Effector CD4-positive, alpha-beta T cell (primary cell): Measurements from ENCODE around the gene HOXB5.

ENCODE experiments used
- DNase-seq: peaks from one replicate; pipeline ENCODE4 v3.0.0-alpha.2; 2020

Gene HOXB5

GRCh38 chr17:48559122-48559839 lies 34.3 kb downstream of the HOXB5 start:
- no peak for DNase-seq

- DNase-seq = no peak
Observed at GRCh38 chr17:48558831-48559121, 34.8 kb downstream of the HOXB5 start.

GRCh38 chr17:48558057-48558830 lies 35.3 kb downstream of the HOXB5 start:
- no peak for DNase-seq

GRCh38 chr17:48556576-48557401 lies 36.8 kb downstream of the HOXB5 start:
- DNase-seq = no peak

- DNase-seq = no peak
Observed at GRCh38 chr17:48556229-48556575, 37.4 kb downstream of the HOXB5 start.

- no peak for DNase-seq
Observed at GRCh38 chr17:48555258-48556228, 38.0 kb downstream of the HOXB5 start.

GRCh38 chr17:48554412-48555257 lies 38.9 kb downstream of the HOXB5 start:
- no peak for DNase-seq

GRCh38 chr17:48553826-48554225 lies 39.8 kb downstream of the HOXB5 start:
- DNase-seq = no peak

GRCh38 chr17:48553190-48553547 lies 40.4 kb downstream of the HOXB5 start:
- no peak for DNase-seq

GRCh38 chr17:48552466-48553189 lies 41.0 kb downstream of the HOXB5 start:
- DNase-seq = no peak

- no peak for DNase-seq
Observed at GRCh38 chr17:48551596-48552465, 41.7 kb downstream of the HOXB5 start.

GRCh38 chr17:48551214-48551555 lies 42.4 kb downstream of the HOXB5 start:
- DNase-seq = no peak

- DNase-seq = no peak
Observed at GRCh38 chr17:48550502-48551213, 42.9 kb downstream of the HOXB5 start.

- no peak for DNase-seq
Observed at GRCh38 chr17:48549914-48550501, 43.6 kb downstream of the HOXB5 start.

GRCh38 chr17:48549281-48549630 lies 44.3 kb downstream of the HOXB5 start:
- no peak for DNase-seq

- DNase-seq = no peak
Observed at GRCh38 chr17:48548523-48549280, 44.9 kb downstream of the HOXB5 start.

- peak; percentile 60 for DNase-seq
Observed at GRCh38 chr17:48547808-48548522, 45.6 kb downstream of the HOXB5 start.
